Cerebellar cortex (tissue), 1 donor: Measurements from ENCODE around the gene SIK3.

Experiments used
- DNase-seq: peaks from one replicate; pipeline ENCODE4 v3.0.0-alpha.2; 2015; ENCODE audit warnings: low spot score

SIK3 gene

DNA sequence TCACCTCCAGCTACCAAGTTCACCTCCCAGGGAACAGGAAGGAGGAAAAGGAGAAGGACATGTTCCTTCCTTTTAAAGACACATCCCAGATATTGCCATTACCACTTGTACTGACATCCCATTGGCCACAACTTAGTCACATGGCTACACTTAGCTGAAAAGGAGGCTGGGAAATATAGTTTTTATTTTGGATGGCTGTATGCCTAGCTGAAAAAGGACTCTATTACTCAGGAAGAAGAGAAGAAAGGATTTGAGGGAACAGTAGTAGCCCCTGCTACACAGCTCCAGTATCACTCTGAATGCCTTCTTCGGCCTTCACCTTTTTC, 304.5 kb downstream of the SIK3 start:
- peak; percentile 31 for DNase-seq
